MV-4-11 (cell line): ENCODE results near the gene DEPDC5.
"Not testable (repeated sequence)": the region's sequence is repeated elsewhere in the genome, so short reads cannot be mapped to it uniquely, and the experiment has no call there.

Source experiments
- DNase-seq: peaks from one replicate; lab custom pipeline; 2025; lab: John Stamatoyannopoulos, UW

Gene DEPDC5

DNA sequence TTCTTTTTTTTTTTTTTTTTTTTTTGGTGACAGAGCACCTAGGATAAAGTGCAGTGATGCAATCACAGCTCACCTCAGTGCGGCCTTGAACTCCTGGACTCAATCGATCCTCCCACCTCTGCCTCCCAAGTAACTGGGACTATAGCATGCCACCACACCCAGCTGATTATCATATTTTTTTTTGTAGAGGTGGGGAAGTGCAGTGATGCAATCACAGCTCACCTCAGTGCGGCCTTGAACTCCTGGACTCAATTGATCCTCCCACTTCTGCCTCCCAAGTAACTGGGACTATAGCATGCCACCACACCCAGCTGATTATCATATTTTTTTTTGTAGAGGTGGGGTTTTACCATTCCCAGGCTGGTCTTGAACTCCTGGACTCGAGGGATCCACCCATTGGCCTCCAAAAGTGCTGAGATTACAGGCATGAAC lies 61.6 kb downstream of the DEPDC5 start:
- DNase-seq, result not testable (repeated sequence)

DNA sequence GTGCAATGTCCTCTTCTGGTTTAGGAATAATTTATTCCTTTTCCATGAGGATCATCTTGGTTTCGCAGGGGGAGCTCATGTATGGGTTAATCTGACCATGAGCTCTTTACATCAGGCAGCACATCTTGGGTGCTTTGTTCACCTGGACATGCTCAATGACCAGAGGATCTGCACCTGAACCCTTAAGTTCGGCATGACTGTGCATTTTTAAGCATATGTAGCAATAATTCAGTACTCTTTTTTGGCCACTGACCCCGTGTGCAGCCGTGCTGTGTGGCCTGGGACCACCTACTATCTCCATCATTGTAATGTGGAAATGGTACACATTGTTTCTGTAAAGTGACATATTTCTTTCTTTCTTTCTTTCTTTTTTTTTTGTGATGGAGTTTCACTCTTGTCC lies 62.9 kb downstream of the DEPDC5 start:
- DNase-seq, result no peak

DNA sequence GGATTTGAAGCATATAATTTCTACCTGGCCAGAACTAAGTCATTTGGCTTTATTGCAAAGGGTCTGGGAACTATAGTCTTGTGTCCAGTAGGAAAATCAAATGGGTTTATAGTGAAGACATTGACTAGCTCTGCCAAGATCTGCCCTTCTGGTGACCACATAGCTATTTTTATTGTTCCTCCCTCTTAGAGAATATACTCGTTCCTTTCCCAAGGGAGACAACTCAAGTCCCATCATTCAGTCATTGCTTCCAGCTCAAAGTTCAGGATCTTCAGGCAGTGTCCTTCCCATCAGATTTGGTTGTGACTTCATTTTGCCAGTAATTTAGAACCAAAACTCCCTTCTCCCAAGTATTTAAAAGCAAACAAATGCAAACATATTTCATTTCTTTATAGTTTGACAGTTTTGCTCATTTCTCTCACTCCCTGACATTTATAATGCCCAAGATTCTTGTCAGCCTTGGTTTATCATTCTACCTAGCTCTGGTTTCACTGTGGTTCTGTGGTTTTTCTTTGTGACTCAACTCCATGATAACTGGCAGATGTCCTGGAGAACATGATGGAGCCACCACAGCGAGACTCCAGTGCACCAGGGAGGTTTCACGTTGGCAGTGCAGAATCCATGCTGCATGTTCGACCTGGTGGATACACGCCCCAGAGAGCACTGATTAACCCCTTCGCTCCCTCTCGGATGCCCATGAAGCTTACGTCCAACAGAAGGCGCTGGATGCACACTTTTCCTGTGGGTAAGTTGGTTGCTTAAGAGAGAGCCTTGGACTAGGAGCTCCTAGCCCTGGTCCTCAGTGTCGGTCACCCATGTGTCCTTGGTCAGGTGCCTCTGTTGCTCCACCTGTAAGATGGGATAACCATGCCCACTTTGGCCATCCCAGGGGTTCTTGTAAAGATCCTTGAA lies 64.9 kb downstream of the DEPDC5 start:
- DNase-seq, result no peak

DNA sequence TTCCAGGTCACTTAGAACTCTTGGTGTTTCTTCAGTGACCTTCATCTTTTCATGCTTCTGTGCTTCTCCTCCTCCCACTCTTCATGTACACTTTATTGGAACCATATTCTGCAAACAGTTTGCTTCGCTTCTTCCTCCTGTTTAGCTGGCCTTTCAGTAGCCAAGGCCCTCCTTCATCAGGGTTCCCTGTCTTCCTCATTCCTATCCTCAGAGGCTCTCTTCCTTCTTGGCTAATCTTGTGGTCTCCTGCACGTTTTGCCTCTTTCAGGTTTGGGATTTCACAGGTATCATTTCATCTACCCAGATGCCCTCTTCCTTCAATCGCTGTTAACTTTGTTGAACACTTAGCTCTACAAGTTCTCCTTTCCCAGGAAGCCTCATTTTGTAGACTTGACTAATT lies 66.8 kb downstream of the DEPDC5 start:
- DNase-seq, result no peak

DNA sequence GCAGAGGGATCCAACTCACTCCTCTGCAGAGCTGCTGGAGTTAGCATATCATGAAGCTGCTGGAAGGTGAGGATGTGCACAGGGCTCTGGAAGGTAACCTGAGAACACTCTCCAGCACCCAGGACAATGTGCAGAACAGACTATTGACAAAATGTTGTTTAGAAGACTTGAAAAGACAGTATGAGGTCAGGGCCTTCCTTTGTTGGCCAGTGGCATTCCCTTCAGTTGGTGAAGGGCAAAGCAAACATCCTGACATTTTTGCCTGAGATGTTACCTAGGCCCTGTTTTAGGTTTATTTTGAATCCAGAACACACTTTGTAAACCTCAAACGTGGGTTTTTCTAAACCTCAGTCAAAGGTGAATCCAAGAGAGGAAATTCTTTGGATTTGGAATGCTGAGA lies 67.8 kb downstream of the DEPDC5 start:
- DNase-seq, result no peak

DNA sequence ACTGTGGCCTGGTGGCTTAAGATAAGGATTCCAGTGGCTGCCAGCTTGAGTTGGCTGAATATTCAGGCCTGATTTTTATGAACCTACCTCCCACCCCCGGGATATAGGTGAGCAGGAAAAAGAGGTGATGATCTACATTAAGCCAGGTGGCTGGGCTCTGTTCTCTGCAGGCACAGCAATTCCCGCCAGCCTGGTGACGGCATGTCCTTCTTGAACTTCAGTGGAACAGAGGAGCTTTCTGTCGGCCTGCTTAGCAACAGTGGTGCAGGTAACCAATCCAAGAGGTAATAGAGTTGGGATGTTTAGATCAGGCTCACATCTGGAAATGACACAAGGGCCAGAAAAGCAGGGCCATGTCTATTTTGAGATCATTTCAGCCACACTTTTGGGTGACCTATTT lies 68.7 kb downstream of the DEPDC5 start:
- no peak for DNase-seq

DNA sequence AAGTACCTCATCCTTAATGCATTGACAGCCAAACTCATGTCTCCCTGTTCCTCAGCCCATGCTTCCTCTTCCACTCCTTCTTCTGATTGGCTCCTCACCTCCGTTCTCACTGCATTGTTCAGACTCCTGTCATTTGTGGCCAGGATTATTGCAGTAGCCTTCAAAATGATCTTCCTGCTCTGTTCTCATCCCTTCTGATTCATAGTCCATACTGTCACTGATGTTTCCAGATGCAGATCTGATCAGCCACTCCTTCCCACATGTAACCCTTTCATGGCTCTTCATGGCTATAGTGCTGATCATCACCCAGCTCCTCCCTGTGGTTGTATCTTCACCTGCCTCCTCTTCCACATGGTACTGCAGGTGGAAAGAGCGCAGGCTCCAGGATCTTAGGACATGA lies 71.7 kb downstream of the DEPDC5 start:
- no peak for DNase-seq

DNA sequence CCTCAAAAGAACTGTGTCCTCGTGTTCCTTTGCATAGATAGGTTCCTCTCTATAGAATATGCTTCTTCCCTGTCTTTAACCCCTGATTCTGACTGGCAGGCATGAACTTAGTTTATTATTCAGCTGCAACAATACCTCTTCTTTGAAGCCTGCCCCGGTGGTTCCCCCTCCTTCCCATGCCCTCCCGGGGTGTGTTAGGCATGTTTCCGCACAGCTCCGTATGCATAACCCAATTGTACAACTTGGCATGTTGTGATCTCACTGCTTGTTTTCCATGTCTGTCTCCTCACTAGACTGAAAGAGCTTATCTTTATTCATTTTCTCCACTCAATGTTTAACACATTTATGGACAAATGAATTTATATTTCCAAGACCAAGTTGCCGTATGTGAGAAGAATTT lies 72.6 kb downstream of the DEPDC5 start:
- DNase-seq, result no peak

DNA sequence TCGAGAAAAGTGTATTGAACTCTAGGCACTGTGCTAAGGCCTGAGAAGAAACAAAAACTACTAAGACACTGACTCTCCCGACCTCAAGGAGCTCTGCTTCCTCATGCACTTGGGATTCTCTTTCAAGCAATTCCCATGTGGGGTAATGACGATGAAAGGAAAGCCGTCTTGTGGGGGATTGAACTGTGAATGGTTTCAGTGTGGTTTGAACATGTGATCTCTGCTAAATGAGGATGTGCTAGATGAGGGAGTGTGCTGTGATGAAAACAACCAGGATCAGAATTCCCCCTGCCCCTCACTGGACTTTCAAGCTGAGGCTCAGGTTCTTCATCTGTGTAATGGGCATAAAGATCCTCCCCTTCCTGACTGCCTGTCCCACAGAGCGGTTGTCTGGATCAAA lies 74.9 kb downstream of the DEPDC5 start:
- peak; percentile 40 for DNase-seq

DNA sequence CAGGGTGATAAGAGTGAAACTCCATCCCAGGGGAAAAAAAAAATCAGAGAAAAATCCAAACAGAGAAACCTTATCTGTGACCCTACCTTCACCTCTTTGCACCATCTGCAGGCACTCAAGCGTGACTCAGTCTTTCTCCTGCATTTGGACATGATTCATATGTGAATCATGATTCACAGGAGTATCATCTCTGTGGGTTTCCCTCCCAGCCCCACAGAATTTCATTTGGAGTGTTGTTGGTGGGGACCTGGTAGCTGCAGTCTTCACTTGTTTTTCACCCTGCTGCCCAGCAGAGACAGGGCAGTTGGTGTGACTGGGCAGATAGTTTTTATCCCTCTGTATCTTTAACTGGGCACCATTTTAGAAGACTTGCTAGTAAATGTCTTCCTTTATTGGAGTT lies 75.7 kb downstream of the DEPDC5 start:
- peak; percentile 57 for DNase-seq

DNA sequence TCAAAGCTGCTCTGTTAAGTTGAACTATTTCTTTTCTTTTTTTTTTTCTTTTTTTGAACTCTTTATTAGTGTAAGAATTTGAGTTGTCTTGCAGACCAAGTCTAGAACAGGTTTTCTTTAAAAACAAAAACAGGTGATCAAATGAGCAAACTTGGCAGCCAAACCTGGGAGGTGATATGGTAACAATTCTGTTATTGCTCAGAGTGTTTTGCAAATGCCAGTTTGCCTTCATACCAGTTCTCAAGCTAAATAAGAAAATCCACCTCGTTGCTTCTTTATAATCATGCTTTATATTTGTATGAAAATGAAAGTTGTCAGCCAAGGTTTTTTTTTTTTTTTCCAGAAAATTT lies 76.9 kb downstream of the DEPDC5 start:
- no peak for DNase-seq

DNA sequence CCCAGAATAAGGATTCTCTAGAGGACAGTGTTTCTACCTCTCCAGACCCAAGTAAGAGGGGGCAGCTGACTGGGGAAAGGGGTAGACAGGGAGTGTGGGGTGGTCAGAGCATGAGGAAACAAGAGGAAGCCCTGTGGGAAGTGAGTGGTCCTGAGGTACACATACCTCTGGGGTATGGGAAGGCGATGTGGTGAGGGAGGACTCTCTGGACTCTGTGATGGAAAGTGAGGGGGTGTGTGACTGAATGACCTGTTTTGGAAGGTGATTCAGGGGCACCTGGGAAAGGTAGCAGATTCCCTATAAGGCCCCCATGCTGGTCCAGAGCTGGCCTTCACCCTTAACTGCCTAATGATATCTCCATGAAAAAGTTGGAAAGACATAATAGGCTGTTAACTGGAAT lies 80.1 kb downstream of the DEPDC5 start:
- no peak for DNase-seq

DNA sequence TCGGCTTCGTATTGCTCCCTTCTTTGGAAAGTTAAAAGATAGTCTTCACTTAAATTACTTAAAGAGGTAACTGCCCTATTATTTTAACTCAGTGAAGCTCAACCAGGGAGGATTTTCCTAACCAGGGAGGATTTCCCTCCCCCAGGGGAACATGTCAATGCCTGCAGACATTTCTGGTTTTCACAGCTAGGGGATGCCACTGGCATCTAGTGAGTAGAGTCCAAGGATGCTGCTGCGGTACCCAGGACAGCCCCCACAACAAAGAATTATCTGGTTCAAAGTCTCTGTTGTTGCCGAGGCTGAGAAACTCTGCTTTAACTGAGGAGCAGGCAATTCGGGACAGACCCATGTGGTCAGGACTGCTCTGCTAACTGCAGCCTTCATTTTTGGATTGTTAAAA lies 82.2 kb downstream of the DEPDC5 start:
- no peak for DNase-seq

DNA sequence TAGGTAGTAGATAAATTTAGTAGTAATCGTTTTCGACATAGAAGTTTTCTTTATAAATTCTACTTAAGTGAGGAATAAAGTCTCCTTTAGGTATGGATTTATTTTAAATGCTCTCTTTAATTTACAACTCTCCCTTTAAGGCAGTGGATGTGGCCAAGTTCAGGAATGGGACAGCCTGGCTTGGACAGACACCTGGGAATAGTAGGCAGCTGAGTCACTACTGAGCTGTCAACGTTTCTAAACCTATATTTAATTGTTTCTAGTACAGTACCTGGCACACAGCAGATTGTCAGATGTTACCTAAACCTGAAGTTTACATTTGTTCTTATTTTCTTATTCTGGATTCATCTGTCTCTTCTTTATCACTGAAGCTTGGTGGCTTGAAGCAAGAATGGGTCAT lies 85.1 kb downstream of the DEPDC5 start:
- DNase-seq, result no peak

DNA sequence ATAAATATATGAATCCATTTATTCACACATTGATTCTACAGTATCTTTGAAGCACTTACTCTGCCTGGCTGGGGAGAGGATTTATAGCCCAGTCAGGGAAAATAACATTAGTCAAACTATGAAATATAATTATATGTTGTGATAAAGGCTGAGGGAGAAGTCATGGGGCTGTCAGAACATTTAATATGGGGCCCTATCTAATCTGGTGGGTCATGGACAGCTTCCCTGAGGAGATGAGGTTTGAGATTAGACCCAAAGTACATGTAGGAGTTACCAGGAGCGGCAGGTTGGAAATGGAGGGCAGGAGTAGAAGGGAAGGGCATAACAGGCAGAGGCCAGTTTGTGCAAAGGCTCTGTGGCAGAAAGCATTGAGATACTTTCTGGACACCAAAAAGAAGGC lies 86.2 kb downstream of the DEPDC5 start:
- no peak for DNase-seq

DNA sequence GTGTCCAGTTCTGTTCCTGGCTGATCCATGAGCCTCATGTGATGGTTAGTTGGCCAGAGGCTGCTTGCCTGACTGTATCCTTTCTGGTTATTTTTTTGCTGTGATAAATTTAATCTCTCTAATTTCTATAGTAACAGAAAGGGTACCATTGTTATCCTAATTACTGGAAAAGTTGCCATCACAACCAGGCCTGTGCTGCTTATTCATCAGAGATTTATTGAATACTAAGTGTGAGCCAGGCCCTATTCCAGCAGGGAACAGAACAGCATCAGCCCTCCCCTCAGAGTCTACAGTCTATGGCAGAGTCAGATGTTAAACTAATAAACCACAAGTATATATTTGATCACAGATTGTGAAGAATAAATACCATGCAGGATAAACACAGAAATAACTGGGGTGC lies 86.8 kb downstream of the DEPDC5 start:
- no peak for DNase-seq

DNA sequence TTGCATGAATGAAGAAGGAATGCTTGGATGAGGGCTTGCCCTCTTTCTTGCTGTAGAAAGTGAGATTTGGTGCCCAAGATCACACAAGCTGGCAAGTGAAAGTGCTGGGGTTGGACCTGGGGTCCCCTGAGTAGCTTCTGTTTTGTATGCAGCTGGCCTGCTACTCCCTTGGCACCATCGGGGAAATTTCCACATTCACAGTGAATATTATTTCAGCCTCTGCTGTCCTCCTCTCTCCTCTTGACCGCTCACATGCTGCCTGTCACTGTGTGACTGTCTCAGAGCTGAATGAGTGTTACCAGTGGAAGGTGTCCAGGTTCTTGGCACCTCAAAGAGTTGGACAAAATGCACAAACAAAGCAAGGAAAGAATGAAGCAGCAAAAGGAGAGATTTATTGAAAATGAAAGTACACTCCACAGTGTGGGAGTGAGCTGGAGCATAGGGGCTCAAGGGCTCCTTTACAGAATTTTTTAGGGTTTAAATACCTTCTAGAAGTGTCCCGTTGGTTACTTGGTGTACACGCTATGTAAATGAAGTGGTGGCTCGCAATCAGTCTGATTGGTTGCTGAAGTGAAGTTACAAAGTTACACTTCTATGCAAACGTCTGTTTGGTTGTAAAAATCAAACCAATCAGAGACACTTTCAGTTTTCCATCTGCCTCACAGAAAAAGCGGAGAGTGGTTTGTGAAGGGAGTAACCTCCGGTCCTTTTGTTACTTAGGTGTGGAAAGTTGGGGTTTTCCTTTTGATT lies 87.4 kb downstream of the DEPDC5 start:
- DNase-seq, result no peak

DNA sequence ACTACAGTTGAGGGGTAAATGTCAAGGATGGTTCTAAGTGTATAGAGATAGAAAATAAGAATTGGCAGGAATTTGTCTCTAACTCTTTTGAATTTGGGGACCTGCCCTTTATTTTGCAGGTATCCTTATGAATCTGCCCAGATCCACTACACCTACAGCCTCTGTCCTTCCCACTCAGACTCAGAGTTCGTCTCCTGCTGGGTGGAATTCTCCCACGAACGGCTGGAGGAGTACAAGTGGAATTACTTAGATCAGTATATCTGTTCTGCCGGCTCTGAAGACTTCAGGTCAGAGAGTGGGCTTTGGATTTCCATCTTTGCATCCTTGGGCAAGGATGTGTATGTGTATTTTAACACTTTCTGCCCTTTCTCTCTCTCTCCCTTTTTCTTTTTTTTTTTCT lies 89.7 kb downstream of the DEPDC5 start:
- no peak for DNase-seq

DNA sequence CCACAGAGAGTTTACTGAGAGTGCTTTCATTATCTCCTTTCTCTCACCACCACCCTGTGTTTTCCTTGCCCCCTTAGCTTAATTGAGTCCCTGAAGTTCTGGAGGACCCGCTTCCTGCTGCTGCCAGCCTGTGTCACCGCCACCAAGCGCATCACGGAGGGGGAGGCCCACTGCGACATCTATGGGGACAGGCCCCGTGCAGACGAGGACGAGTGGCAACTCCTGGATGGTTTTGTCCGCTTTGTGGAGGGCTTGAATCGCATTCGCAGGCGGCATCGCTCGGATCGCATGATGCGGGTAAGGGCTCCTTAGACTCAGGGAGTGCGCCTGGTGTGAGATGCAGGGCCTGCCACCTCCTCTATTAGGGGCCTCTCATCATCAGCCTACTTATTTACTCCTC lies 91.1 kb downstream of the DEPDC5 start:
- DNase-seq, result no peak

DNA sequence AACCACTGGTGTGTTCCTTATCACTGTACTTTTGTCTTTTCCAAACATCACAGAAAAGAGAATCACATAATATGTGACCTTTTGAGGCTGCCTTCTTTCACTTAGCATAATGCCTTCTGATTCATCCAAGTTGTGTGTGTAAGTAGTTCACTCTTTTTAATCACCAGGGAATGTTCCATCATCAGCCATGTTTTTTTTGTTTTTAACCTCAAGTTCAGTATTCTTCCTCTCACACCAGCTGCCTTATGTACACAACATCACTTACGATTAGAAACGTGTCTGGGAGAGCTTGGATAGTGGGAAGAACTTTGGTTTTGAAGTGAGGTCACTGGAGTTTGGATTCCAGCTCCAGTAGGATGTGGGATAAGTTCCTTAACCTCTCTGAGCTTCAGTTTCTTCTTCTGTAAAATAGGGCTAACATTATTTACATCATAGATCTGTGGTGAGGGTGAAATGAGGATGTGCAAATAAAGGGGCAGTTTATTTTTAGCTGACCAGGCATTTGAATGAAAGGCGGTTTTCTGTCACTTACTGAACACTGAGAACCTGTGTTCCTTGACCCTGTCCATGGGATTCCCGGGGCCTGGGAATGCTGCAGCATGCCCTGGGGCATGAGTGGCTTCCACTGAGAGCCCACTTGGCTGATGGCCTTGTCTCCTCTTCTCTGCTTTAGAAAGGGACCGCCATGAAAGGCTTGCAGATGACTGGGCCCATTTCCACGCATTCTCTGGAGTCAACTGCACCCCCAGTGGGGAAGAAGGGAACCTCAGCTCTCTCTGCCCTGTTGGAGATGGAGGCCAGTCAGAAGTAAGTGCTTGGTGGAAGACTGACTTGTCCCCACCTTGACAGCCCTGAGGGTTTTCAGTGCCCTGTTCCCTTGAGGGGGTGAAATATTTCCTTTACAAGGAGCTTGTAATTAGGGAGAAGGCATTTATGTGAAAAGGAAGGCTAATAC lies 92.6 kb downstream of the DEPDC5 start:
- peak; percentile 83 for DNase-seq

DNA sequence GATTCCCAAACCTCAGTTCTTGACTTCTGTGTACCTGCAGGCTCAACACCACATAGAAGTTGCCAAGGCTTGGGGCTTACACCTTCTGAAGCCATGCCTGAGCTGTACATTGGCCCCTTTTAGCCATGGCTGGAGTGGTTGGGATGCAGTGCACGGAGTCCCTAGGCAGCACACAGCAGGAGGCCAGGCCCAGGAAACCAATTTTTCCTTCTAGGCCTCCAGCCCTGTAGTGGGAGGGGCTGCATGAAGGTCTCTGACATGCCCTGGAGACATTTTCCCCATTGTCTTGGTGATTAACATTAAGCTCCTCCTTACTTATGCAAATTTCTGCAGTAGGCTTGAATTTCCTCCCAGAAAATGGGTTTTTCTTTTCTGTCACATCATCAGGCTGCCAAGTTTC lies 94.6 kb downstream of the DEPDC5 start:
- DNase-seq, result no peak

DNA sequence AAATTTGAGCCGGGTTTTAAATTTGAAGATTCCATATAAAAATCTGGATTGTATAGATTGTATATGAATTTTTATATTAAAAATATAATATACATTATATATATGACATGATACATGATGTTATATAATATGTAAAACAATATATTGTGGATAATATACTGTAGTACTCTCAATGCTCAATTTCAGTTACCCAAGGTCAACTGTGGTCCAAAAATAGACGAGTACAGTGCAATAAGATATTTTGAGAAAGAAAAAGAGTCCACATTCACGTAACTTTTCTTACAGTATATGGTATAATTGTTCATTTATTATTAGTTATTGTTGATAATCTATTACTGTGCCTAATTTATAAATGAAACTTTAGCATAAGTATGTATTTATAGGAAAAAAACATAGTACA lies 96.3 kb downstream of the DEPDC5 start:
- DNase-seq, result no peak
